OCI-LY7 (cell line): ENCODE results near the gene VHLL. TPM values are rescaled to one million over a fixed set of nuclear protein-coding genes. Genes with fewer than 3 reads are reported as not detected.

ENCODE experiments used
- BruUV-seq: library from RNA; stranded (reverse); fragments of 400-500 nt; replicated peaks from 2 replicates; lab custom pipeline; 2021; lab: Mats Ljungman, UMichigan
- CTCF ChIA-PET: fragments of 300-600 bp; sonication (Branson Sonifier 250); formaldehyde crosslinking; loops from one replicate; lab custom pipeline; 2022; ENCODE audit warnings: antibody characterized with exemption; ENCODE audit not compliant: unreplicated experiment; lab: Charles Lee
- POLR2A ChIA-PET: fragments of 300-600 bp; sonication (Branson Sonifier 250); formaldehyde crosslinking; loops from one replicate; lab custom pipeline; 2022; ENCODE audit warnings: antibody characterized with exemption; lab: Charles Lee
- DNase-seq: peaks from one replicate; pipeline ENCODE4 v3.0.0-alpha.2; 2015; ENCODE audit warnings: low spot score
- H2AFZ ChIP-seq: fragments of 200-600 bp; sonication (generic), shearing (Covaris generic); 2 replicates; pipeline ENCODE4 v1.6.1; 2014; ENCODE audit warnings: mild to moderate bottlenecking, antibody characterized with exemption, low read length, moderate library complexity
- H3K27ac ChIP-seq: fragments of 200-600 bp; sonication (generic); 2 replicates; pipeline ENCODE4 v1.5.1; 2014; ENCODE audit warnings: mixed run types, low read depth, mild to moderate bottlenecking, moderate library complexity, low read length, inconsistent platforms; ENCODE audit not compliant: poor library complexity, severe bottlenecking
- H3K36me3 ChIP-seq: fragments of 200-600 bp; sonication (generic); 2 replicates; pipeline ENCODE4 v1.6.1; 2014; ENCODE audit warnings: mild to moderate bottlenecking, antibody characterized with exemption, low read length, moderate library complexity, mixed read lengths; ENCODE audit not compliant: insufficient read depth
- H3K4me1 ChIP-seq: fragments of 200-600 bp; sonication (generic); 2 replicates; pipeline ENCODE4 v1.5.1; 2014; ENCODE audit warnings: mild to moderate bottlenecking, low read length; ENCODE audit not compliant: insufficient read depth, poor library complexity, severe bottlenecking
- H3K4me2 ChIP-seq: fragments of 200-600 bp; sonication (generic); 2 replicates; pipeline ENCODE4 v1.6.1; 2014; ENCODE audit warnings: mild to moderate bottlenecking, low read length
- H3K4me3 ChIP-seq: fragments of 200-600 bp; sonication (generic); 2 replicates; pipeline ENCODE4 v1.5.1; 2014; ENCODE audit warnings: mild to moderate bottlenecking, low read depth, low read length; ENCODE audit not compliant: poor library complexity, severe bottlenecking
- H3K79me2 ChIP-seq: fragments of 200-600 bp; sonication (generic); 2 replicates; pipeline ENCODE4 v1.6.1; 2016; ENCODE audit warnings: low read depth, mild to moderate bottlenecking, low read length, moderate library complexity, mixed read lengths; ENCODE audit not compliant: insufficient read depth
- H3K9me2 ChIP-seq: fragments of 200-600 bp; sonication (generic); 2 replicates; pipeline ENCODE4 v1.6.1; 2016; ENCODE audit warnings: mild to moderate bottlenecking, low read length, mixed read lengths; ENCODE audit not compliant: insufficient read depth
- H3K9me3 ChIP-seq: fragments of 200-600 bp; sonication (generic); 2 replicates; pipeline ENCODE4 v1.6.1; 2014; ENCODE audit warnings: mild to moderate bottlenecking, mixed run types, low read length, mixed read lengths
- H4K20me1 ChIP-seq: fragments of 200-600 bp; sonication (generic); 2 replicates; pipeline ENCODE4 v1.6.1; 2014; ENCODE audit warnings: mild to moderate bottlenecking, antibody characterized with exemption, low read length, moderate library complexity, mixed read lengths; ENCODE audit not compliant: insufficient read depth
- CTCF ChIP-seq: fragments of 200-600 bp; sonication (generic); conservative IDR thresholded peaks from 2 replicates; pipeline ENCODE4 v1.5.1; 2014; ENCODE audit warnings: mild to moderate bottlenecking, antibody characterized with exemption, low read length, moderate library complexity, mixed read lengths
- EZH2phosphoT487 ChIP-seq: fragments of 200-600 bp; sonication (generic); IDR thresholded peaks from 2 replicates; pipeline ENCODE4 v1.6.1; 2018; ENCODE audit warnings: low read depth, borderline replicate concordance, mild to moderate bottlenecking, mixed run types, antibody characterized with exemption, low read length, moderate library complexity, mixed read lengths
- intact Hi-C: fragments of 100-400 bp; cut with micrococcal nuclease; formaldehyde crosslinking; loops from one replicate; pipeline ENCODE4 v1.10.0; 2022; ENCODE audit not compliant: unreplicated experiment
- total RNA-seq, 2 experiments: library from RNA; depleted of rRNA in 1 of 2; stranded (reverse); fragments of >200 nt in 1 of 2; shearing (Covaris generic) in 1 of 2; gene quantifications; 2 replicates each; pipeline ENCODE4 v1.2.3, GENCODE V29; 2014 to 2022

The VHLL gene
- total RNA-seq, 2 experiments from 2014 or later, result 0.63 TPM; not detected in 1

- Histone ChIP-seq H2AFZ (no peak overlapping the region), H3K9me3 (no peaks in the 10 kb centered on the region), H3K4me3 (no peak overlapping the region), H3K79me2 (no peaks in the 10 kb centered on the region), H3K4me2 (no peak overlapping the region), H3K4me1 (no peaks in the 10 kb centered on the region), H3K27ac (no peak overlapping the region), H3K9me2 (no peaks in the 10 kb centered on the region), H4K20me1 (no peaks in the 10 kb centered on the region), H3K36me3 (peaks cover 91% of the 10 kb centered on the region)
- intact Hi-C loops, result no loop called here
- DNase-seq, result no peak
- BruUV-seq, result no TSS peak
- ChIA-PET CTCF (no interaction called here), POLR2A (no interaction called here)
- TF ChIP-seq CTCF (no peak), EZH2phosphoT487 (no peak)
Observed at GRCh38 chr1:156266051-156266450, 33.1 kb downstream of the VHLL start.

- H3K4me3 ChIP-seq, result no peak overlapping the region
- H3K4me2 ChIP-seq, result no peak overlapping the region
- BruUV-seq, result no TSS peak
- H4K20me1 ChIP-seq, result no peaks in the 10 kb centered on the region
- no peaks in the 10 kb centered on the region for H3K9me3 ChIP-seq
- intact Hi-C loops, result no loop called here
- H3K9me2 ChIP-seq, result no peaks in the 10 kb centered on the region
- peaks cover 94% of the 10 kb centered on the region for H3K36me3 ChIP-seq
- no peak overlapping the region for H2AFZ ChIP-seq
- no peak overlapping the region for H3K27ac ChIP-seq
- DNase-seq, result no peak
- TF ChIP-seq CTCF, result no peak
- no peak for TF ChIP-seq EZH2phosphoT487
- H3K4me1 ChIP-seq, result no peaks in the 10 kb centered on the region
- POLR2A ChIA-PET, result no interaction called here
- no peaks in the 10 kb centered on the region for H3K79me2 ChIP-seq
- CTCF ChIA-PET, result no interaction called here
Observed at GRCh38 chr1:156263288-156263655, 35.8 kb downstream of the VHLL start.

DNA sequence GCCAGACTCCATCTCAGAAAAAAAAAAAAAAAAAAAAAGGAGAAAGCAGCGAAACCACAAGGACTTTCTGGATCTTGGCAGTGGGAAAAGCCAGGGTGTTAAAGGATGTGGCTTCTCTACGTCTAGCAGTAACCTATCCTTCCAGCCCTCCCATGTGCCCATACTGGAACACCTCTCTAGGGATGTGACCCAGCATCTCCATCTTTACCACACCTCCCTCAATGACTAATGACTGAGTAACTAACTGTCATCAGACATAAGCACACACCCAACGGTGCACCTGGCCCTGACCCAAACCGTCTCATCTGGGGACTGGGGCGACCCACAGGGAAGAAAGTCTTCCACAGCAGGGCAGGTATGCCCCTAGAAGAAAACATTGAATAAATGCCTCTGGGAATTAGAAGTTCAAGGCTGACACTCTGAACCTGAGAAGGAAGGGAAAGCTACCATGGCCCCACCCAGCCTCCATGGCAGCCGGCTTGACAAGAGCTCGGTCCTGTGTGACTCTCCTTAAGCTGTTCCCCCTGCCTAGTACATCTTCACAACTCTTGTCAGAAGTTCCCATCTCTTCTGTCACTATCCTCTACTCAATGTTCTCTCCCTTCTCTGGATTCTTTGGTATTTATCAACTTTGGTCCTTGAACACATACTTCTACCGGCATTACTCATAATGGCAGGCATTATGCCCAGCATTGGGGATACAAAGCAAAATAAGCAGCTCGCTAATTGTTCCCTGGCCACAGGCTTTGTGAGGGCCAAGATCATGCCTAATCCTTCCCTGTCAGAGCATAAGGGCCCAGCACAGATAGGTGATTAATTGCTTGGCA, 36.4 kb downstream of the VHLL start:
- H3K36me3 ChIP-seq, result peaks cover 94% of the 10 kb centered on the region
- H3K79me2 ChIP-seq, result no peaks in the 10 kb centered on the region
- POLR2A ChIA-PET, result interaction anchor here (1.2 kb wide), 1 partner anchor 10 kb away, joined by 4 read pairs; no protein-coding TSS in a partner anchor
- CTCF ChIA-PET, result no interaction called here
- H3K4me3 ChIP-seq, result no peak overlapping the region
- H3K4me1 ChIP-seq, result no peaks in the 10 kb centered on the region
- H2AFZ ChIP-seq, result no peak overlapping the region
- BruUV-seq, result no TSS peak
- H3K9me3 ChIP-seq, result no peaks in the 10 kb centered on the region
- TF ChIP-seq EZH2phosphoT487 (no peak), CTCF (no peak)
- H3K4me2 ChIP-seq, result no peak overlapping the region
- H3K9me2 ChIP-seq, result no peaks in the 10 kb centered on the region
- intact Hi-C loops, result no loop called here
- no peak for DNase-seq
- no peak overlapping the region for H3K27ac ChIP-seq
- no peaks in the 10 kb centered on the region for H4K20me1 ChIP-seq
